GM12878 (cell line): ENCODE data around the gene ERBB3. TPM values are rescaled to one million over a fixed set of nuclear protein-coding genes. Genes with fewer than 3 reads are reported as not detected.

Source experiments
- ATAC-seq: fragments of 200-7000 bp; cut with Tn5 transposase; 3 replicates; pipeline ENCODE4 v1.9.1; 2020; ENCODE audit warnings: mild to moderate bottlenecking, moderate library complexity
- BruUV-seq: library from RNA; stranded (reverse); fragments of 400-500 nt; replicated peaks from 2 replicates; lab custom pipeline; 2021; lab: Mats Ljungman, UMichigan
- CTCF ChIA-PET: fragments of 300-600 bp; sonication (Branson Sonifier 250); formaldehyde crosslinking; extraction: SDS; loops from one replicate; lab custom pipeline; 2021; ENCODE audit warnings: inconsistent platforms; lab: Yijun Ruan, JAX
- POLR2A ChIA-PET: fragments of 350-600 bp; formaldehyde crosslinking; extraction: SDS; loops from one replicate; lab custom pipeline; 2021; ENCODE audit warnings: inconsistent platforms; lab: Charles Lee
- RAD21 ChIA-PET: fragments of 300-600 bp; sonication (Branson Sonifier 250); formaldehyde crosslinking; loops from one replicate; lab custom pipeline; 2023; ENCODE audit warnings: antibody characterized with exemption; ENCODE audit not compliant: unreplicated experiment; lab: Charles Lee
- SMC1A ChIA-PET: fragments of 300-600 bp; sonication (Branson Sonifier 250); formaldehyde crosslinking; loops from one replicate; lab custom pipeline; 2023; ENCODE audit not compliant: unreplicated experiment, uncharacterized antibody; lab: Charles Lee
- DNase-seq: peaks from one replicate; pipeline ENCODE4 v3.0.0-alpha.2; 2011; ENCODE audit warnings: low read depth, low spot score
- FAIRE-seq: peaks from 3 replicates; lab custom pipeline; 2011; peaks lifted over from hg19 to GRCh38; lab: Jason Lieb, UNC
- H2AFZ ChIP-seq: 2 replicates; pipeline ENCODE4 v1.6.0; 2011; ENCODE audit warnings: low read depth, low read length, control low read depth; ENCODE audit not compliant: control insufficient read depth
- H3K27ac ChIP-seq: 2 replicates; pipeline ENCODE4 v1.5.1; 2011; ENCODE audit warnings: control low read depth; ENCODE audit not compliant: control insufficient read depth, insufficient read depth
- H3K27me3 ChIP-seq, 2 experiments: replicated peaks in 1 of 2; 2 replicates each; pipeline versions ENCODE4 v1.6.0 to v1.6.1; 2011; ENCODE audit warnings: low read length in 1 of 2; ENCODE audit not compliant: control insufficient read depth in 2 of 2, insufficient read depth in 2 of 2
- H3K36me3 ChIP-seq, 2 experiments: 2 replicates each; pipeline ENCODE4 v1.5.1; 2011; ENCODE audit warnings: low read length in 1 of 2; ENCODE audit not compliant: control insufficient read depth in 2 of 2, insufficient read depth in 2 of 2
- H3K4me1 ChIP-seq: 2 replicates; pipeline ENCODE4 v1.6.1; 2011; ENCODE audit warnings: mild to moderate bottlenecking, low read length, moderate library complexity, mixed read lengths; ENCODE audit not compliant: control insufficient read depth, insufficient read depth
- H3K4me2 ChIP-seq: 2 replicates; pipeline ENCODE4 v1.6.0; 2011; ENCODE audit warnings: control low read depth; ENCODE audit not compliant: control insufficient read depth, insufficient read depth
- H3K4me3 ChIP-seq: fragments of 200-600 bp; sonication (generic); 2 replicates; pipeline ENCODE4 v1.5.1; 2016
- H3K79me2 ChIP-seq: 2 replicates; pipeline ENCODE4 v1.6.0; 2011; ENCODE audit warnings: low read length; ENCODE audit not compliant: control insufficient read depth, insufficient read depth
- H3K9ac ChIP-seq: 2 replicates; pipeline ENCODE4 v1.8.0; 2011; ENCODE audit warnings: low read length, control low read depth, mixed read lengths; ENCODE audit not compliant: control insufficient read depth, insufficient read depth
- H3K9me3 ChIP-seq: replicated peaks from 3 replicates; pipeline ENCODE4 v1.5.1; 2011; ENCODE audit warnings: mild to moderate bottlenecking, low read length; ENCODE audit not compliant: control insufficient read depth, insufficient read depth
- H4K20me1 ChIP-seq: 2 replicates; pipeline ENCODE4 v1.6.0; 2011; ENCODE audit not compliant: control insufficient read depth, insufficient read depth
- BCL11A ChIP-seq: IDR thresholded peaks from 2 replicates; pipeline ENCODE4 v1.6.1; 2011; ENCODE audit warnings: low read depth, low read length
- HDAC2 ChIP-seq: fragments of 200-600 bp; sonication (generic); IDR thresholded peaks from 2 replicates; pipeline ENCODE4 v1.6.1; 2017
- NR2C1 ChIP-seq: fragments of 450-650 bp; IDR thresholded peaks from 2 replicates; pipeline ENCODE4 v1.6.1; 2017; ENCODE audit warnings: antibody characterized with exemption, mild to moderate bottlenecking, moderate library complexity
- PKNOX1 ChIP-seq: fragments of 450-650 bp; IDR thresholded peaks from 2 replicates; pipeline ENCODE4 v1.6.1; 2016; ENCODE audit warnings: mild to moderate bottlenecking
- POU2F2 ChIP-seq: IDR thresholded peaks from 3 replicates; pipeline ENCODE4 v1.6.1; 2011; ENCODE audit warnings: low read depth, mild to moderate bottlenecking, low read length, borderline replicate concordance
- RELA ChIP-seq: fragments of 450-650 bp; IDR thresholded peaks from 2 replicates; pipeline ENCODE4 v1.8.0; 2014; ENCODE audit warnings: borderline replicate concordance; ENCODE audit not compliant: partially characterized antibody
- SMAD1 ChIP-seq: fragments of 450-650 bp; IDR thresholded peaks from 2 replicates; pipeline ENCODE4 v1.6.1; 2018; ENCODE audit warnings: mild to moderate bottlenecking, low read depth; ENCODE audit not compliant: partially characterized antibody
- TAF1 ChIP-seq: IDR thresholded peaks from 2 replicates; pipeline ENCODE4 v1.6.1; 2011; ENCODE audit warnings: mild to moderate bottlenecking, low read depth, low read length, borderline replicate concordance
- ZNF24 ChIP-seq: fragments of 450-650 bp; IDR thresholded peaks from 2 replicates; pipeline ENCODE4 v1.6.1; 2017; ENCODE audit warnings: antibody characterized with exemption, mild to moderate bottlenecking
- WGBS: methylation state at CpG from one replicate; pipeline ENCODE4 v1.1.6; 2016; ENCODE audit warnings: low lambda C conversion rate; ENCODE audit not compliant: insufficient replicate concordance, insufficient coverage; ENCODE audit errors: missing lambda C conversion rate; 5-methylcytosine and 5-hydroxymethylcytosine counted together
- in situ Hi-C: fragments of 300-500 bp; cut with MboI; formaldehyde crosslinking; loops from 9 replicates; pipeline ENCODE4 v1.14.3; 2018; ENCODE audit warnings: mixed read lengths
- intact Hi-C: fragments of 100-400 bp; cut with micrococcal nuclease; formaldehyde crosslinking; loops from one replicate; pipeline ENCODE4 v1.14.2; 2022; ENCODE audit not compliant: unreplicated experiment
- polyA plus RNA-seq, 11 experiments: library from polyadenylated mRNA; depleted of rRNA in 4 of 11; unstranded in 6 of 11; stranded (reverse) in 5 of 11; fragments of >200 nt; fragmentation: Nextera tagmentation in 4 of 11; fragmentation: Illumina TruSeq in 1 of 11; extraction: Ambion mirVana in 4 of 11; extraction: Trizol in 1 of 11; gene quantifications; 1 replicate in 1 of 11; 2 replicates in 10 of 11; pipeline versions ENCODE4 v1.2.1 to v1.2.3, GENCODE V29; 2011 to 2016; ENCODE audit warnings: inconsistent platforms in 2 of 11, missing spikeins in 2 of 11, low read depth in 1 of 11
- total RNA-seq, 4 experiments: library from RNA; depleted of rRNA in 3 of 4; stranded (reverse); fragments of >200 nt in 3 of 4; fragmentation: Illumina TruSeq in 1 of 4; extraction: Trizol in 1 of 4; gene quantifications; 2 replicates each; pipeline versions ENCODE4 v1.2.1 to v1.2.3, GENCODE V29; 2013 to 2021
- TF ChIP-seq, protein P1 (sequence below): fragments of 450-650 bp; IDR thresholded peaks from 2 replicates; pipeline ENCODE4 v1.6.1; 2017; ENCODE audit warnings: mild to moderate bottlenecking
- TF ChIP-seq, protein P2 (sequence below): fragments of 450-650 bp; IDR thresholded peaks from 2 replicates; pipeline ENCODE4 v1.6.1; 2017; ENCODE audit warnings: mild to moderate bottlenecking, moderate library complexity

Gene ERBB3
- total and polyA plus RNA-seq, 10 of the 15 experiments (the other 5 are each of a cell fraction or from before 2014, with no cell fraction given) = 0.03 to 0.72 (median 0.04) TPM; not detected in 5

DNA sequence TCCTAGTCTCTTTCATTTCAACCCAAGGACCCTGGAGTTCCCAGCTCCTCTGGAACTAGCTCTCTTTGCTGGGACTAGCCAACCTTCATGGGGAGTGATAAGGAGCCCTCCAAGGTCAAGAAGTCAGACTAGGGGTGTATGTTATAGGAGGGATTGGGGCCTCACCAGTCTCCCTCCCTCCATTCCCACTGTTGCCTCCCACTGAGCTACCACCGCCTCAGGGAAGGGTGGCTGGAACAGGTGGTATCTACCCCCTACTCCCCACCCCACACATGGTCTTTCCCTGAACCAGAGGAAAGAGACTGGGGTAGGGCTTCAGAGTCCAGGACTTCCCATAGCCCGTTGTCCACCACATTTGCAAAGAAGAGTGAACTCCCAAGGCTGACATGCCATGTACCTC, 2.4 kb downstream of the ERBB3 start:
- TF ChIP-seq SMAD1 = no peak
- no peak for TF ChIP-seq NR2C1
- TF ChIP-seq, protein P1, sequence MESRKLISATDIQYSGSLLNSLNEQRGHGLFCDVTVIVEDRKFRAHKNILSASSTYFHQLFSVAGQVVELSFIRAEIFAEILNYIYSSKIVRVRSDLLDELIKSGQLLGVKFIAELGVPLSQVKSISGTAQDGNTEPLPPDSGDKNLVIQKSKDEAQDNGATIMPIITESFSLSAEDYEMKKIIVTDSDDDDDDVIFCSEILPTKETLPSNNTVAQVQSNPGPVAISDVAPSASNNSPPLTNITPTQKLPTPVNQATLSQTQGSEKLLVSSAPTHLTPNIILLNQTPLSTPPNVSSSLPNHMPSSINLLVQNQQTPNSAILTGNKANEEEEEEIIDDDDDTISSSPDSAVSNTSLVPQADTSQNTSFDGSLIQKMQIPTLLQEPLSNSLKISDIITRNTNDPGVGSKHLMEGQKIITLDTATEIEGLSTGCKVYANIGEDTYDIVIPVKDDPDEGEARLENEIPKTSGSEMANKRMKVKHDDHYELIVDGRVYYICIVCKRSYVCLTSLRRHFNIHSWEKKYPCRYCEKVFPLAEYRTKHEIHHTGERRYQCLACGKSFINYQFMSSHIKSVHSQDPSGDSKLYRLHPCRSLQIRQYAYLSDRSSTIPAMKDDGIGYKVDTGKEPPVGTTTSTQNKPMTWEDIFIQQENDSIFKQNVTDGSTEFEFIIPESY = no peak
- TF ChIP-seq ZNF24 = no peak
- no peak for TF ChIP-seq RELA
- TF ChIP-seq POU2F2 = no peak
- TF ChIP-seq PKNOX1 = no peak
- no peak for TF ChIP-seq HDAC2
- no peak for TF ChIP-seq BCL11A
- no peak for TF ChIP-seq TAF1
- TF ChIP-seq, protein P2, sequence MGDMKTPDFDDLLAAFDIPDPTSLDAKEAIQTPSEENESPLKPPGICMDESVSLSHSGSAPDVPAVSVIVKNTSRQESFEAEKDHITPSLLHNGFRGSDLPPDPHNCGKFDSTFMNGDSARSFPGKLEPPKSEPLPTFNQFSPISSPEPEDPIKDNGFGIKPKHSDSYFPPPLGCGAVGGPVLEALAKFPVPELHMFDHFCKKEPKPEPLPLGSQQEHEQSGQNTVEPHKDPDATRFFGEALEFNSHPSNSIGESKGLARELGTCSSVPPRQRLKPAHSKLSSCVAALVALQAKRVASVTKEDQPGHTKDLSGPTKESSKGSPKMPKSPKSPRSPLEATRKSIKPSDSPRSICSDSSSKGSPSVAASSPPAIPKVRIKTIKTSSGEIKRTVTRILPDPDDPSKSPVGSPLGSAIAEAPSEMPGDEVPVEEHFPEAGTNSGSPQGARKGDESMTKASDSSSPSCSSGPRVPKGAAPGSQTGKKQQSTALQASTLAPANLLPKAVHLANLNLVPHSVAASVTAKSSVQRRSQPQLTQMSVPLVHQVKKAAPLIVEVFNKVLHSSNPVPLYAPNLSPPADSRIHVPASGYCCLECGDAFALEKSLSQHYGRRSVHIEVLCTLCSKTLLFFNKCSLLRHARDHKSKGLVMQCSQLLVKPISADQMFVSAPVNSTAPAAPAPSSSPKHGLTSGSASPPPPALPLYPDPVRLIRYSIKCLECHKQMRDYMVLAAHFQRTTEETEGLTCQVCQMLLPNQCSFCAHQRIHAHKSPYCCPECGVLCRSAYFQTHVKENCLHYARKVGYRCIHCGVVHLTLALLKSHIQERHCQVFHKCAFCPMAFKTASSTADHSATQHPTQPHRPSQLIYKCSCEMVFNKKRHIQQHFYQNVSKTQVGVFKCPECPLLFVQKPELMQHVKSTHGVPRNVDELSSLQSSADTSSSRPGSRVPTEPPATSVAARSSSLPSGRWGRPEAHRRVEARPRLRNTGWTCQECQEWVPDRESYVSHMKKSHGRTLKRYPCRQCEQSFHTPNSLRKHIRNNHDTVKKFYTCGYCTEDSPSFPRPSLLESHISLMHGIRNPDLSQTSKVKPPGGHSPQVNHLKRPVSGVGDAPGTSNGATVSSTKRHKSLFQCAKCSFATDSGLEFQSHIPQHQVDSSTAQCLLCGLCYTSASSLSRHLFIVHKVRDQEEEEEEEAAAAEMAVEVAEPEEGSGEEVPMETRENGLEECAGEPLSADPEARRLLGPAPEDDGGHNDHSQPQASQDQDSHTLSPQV = no peak
- TF ChIP-seq, all 136 proteins: peak for 0
- SMC1A ChIA-PET = no interaction called here
- no peaks in the 10 kb centered on the region for H3K9me3 ChIP-seq
- H2AFZ ChIP-seq = no peak overlapping the region
- H3K9ac ChIP-seq = no peak overlapping the region
- no peak for FAIRE-seq
- H3K27me3 ChIP-seq = peaks cover 9 to 15% of the 10 kb centered on the region in 2 experiments; a peak in 3 of 4 replicates
- intact Hi-C loops = loop anchor here (5.0 kb wide), 1 partner anchor 35 kb away; no protein-coding TSS in a partner anchor
- H3K4me2 ChIP-seq = no peak overlapping the region
- ATAC-seq = no peak
- H3K4me1 ChIP-seq = no peaks in the 10 kb centered on the region
- no peaks in the 10 kb centered on the region for H4K20me1 ChIP-seq
- no peak for DNase-seq
- WGBS = 23% methylated on average over 2 of the region's 2 CpGs
- H3K4me3 ChIP-seq = no peak overlapping the region
- H3K36me3 ChIP-seq = no peaks in the 10 kb centered on the region
- POLR2A ChIA-PET = no interaction called here
- no TSS peak for BruUV-seq
- in situ Hi-C loops = no loop called here
- no peaks in the 10 kb centered on the region for H3K79me2 ChIP-seq
- H3K27ac ChIP-seq = no peak overlapping the region
- CTCF ChIA-PET = interaction anchor here (0.6 to 1.3 kb wide), 2 partner anchors 11 to 44 kb away, joined by 3 read pairs; no protein-coding TSS in a partner anchor
- RAD21 ChIA-PET = no interaction called here
